GM12874 (cell line): ENCODE results near the gene SBF2.

ENCODE experiments used
- TF ChIP-seq, protein P1 (sequence below): IDR thresholded peaks from 2 replicates; pipeline ENCODE4 v1.5.1; 2011; ENCODE audit warnings: low read depth, mild to moderate bottlenecking, control low read depth, low read length, moderate library complexity; ENCODE audit not compliant: insufficient read depth

Gene SBF2

DNA sequence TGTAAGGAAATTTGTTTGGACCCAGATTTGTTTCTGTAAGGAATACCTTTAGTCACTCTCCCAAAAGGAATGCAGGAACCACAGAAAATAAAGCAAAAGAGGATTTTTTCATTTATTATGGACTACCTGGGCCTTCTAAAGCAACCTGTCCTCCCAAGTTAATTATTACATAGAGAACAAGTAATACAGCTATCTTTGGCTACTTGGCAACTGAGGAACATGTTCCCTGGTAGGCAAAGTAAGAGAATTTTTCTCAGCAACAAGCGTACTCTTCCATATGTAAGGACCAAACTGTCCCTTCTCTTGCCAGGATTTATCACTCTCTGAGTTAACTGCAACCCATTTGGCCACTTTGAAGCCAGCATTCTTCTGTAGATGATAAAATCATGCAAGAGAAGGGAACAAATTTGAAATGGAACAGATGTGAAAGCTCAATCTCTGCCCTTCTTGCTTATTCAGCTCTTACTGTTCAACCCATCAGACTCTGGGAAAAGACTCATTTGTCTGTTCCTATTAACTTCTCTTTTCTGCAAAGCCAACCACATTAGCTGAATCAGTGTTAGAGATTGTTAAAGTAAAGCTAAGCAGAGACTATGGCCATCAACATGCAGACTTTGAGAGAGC, 440.0 kb downstream of the SBF2 start:
- TF ChIP-seq, protein P1, sequence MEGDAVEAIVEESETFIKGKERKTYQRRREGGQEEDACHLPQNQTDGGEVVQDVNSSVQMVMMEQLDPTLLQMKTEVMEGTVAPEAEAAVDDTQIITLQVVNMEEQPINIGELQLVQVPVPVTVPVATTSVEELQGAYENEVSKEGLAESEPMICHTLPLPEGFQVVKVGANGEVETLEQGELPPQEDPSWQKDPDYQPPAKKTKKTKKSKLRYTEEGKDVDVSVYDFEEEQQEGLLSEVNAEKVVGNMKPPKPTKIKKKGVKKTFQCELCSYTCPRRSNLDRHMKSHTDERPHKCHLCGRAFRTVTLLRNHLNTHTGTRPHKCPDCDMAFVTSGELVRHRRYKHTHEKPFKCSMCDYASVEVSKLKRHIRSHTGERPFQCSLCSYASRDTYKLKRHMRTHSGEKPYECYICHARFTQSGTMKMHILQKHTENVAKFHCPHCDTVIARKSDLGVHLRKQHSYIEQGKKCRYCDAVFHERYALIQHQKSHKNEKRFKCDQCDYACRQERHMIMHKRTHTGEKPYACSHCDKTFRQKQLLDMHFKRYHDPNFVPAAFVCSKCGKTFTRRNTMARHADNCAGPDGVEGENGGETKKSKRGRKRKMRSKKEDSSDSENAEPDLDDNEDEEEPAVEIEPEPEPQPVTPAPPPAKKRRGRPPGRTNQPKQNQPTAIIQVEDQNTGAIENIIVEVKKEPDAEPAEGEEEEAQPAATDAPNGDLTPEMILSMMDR: no peak

DNA sequence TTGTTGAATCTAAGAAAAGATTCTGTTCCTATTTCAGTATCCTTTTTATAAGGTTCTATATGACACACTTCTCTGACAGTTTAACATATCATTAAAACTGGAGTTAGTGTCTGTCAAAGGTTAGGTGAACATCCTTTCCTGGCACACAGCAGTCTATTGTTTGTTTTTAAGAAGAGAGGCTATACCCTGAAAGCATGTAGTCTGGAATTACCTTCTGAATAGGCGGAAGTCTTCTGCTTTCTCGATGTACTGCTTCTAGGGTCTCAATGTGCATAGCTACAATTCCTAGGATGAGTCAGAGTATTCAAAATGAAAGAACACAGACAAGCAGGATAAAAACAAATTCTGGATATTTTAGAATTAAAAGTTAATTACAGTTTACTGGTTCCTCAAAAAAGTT, 441.6 kb downstream of the SBF2 start:
- TF ChIP-seq, protein P1: no peak

DNA sequence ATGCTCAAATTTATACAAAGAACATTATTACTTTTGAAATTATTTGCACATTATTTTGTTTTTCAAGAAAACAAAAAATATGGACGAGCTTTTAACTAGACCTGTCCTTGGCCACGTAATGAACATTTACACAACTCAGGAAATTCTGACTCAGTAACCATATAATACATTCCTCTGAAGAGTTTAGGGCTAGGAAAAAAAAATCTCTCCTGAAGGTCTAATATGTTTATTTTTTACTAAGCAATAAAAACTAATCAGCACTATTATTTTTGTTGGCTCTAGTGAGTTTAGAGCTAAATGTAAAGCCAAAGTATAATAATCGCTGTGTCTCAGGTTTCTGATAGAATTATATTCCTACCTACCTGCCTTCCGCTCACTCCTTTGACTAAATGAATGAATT, 442.7 kb downstream of the SBF2 start:
- TF ChIP-seq, protein P1: no peak

DNA sequence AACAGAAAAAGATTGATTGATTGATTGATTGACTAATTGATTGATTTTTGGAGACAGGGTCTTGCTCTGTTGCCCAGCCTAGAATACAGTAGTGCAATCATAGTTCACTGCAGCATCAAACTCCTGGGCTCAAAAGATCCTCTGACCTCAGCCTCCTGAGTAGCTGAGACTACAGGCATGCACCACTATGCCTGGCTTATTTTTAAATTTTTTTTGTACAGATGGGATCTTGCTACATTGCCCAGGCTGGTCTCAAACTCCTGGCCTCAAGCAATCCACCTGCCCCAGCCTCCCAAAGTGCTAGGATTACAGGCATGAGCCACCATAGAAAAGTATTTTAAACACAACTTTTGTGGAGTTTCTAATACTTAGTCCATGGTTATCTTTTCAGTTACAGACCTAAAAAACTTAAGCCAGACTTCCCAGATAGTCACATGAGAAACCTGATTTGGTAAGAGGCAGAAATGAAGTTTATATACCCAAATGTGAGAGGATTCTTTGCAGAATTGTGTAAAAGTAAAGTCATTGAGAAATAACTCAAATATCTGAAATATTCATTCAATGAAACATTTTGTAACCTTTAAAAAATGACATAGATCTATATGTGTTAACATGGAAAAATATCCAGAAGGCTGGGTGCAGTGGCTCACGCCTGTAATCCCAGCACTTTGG, 443.7 kb downstream of the SBF2 start:
- TF ChIP-seq, protein P1: no peak

DNA sequence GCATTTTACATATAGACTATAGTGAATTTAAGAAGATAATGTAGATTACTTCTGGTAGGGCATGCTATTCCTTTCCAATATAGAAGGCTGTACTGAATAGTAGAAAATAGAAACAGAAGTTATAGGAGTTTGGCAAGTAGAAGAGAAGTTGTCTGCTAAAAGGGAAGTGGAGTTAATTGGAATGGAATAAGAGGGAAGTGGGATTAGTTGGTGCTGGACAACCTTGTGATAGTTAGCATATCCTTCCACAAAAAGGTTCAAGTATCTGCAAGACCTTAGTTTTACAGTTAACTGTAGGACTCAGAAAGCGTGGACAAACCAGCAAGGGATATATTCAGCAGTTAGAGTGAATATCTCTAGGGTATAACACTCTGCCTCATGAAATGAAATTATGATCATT, 444.6 kb downstream of the SBF2 start:
- TF ChIP-seq, protein P1: no peak

DNA sequence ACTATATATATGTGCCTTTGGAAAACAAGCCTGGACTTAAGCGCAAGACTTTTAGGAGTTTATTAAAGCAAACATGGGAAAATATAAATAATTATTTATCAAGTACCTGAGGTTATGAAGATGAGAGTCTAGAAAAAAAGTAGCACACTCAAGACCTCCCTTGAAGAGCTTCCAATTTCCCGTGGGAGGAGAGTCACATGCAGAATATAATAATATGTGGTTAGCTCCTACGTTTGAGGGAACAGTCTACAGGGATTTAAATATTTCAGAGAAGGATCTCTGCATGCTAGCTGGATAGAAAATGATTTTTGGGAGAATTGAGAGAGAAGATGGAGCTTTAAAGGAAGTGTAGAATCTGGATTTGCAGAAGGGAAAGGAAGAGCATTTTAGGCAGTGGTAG, 446.4 kb downstream of the SBF2 start:
- TF ChIP-seq, protein P1: no peak

DNA sequence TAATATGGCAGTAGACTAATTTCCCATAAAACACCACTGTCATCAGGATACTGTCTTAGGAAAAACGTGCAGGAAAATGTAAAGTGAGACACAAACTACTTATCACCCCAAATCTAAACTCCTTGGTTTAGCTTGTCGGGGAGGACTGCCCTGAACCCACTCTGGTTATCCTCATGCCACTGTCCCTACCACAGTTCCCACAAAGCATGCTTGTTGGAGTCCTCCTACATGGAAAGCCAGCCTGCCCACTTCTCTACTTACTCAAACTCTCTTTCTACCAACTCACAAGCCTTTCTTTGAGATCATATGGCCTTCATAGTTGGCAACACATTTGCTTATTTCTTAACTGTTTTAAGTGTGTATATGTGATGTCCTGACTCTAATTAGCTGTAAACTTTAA, 451.1 kb downstream of the SBF2 start:
- TF ChIP-seq, protein P1: no peak
